ENCODE data around the gene CLASP1.

Gene CLASP1

GRCh38 chr2:121363632-121364420 lies 285.4 kb downstream of the CLASP1 start:
- H3K27ac ChIP-seq (replicated peaks) = no peak overlapping the region
- no peaks in the 10 kb centered on the region for H3K27me3 ChIP-seq (ENCODE audit: insufficient read depth, poor library complexity, severe bottlenecking)
- no peak overlapping the region for H3K4me3 ChIP-seq (replicated peaks; ENCODE audit: insufficient read depth, low read length)
- no peak for DNase-seq (ENCODE audit: low read depth in 1 of 2, low spot score in 1 of 2)
- TF ChIP-seq GABPA (IDR thresholded peaks at IDR 0.05; ENCODE audit: low read depth) = no peak
- TF ChIP-seq SPI1 (IDR thresholded peaks at IDR 0.05; ENCODE audit: borderline replicate concordance, low read depth) = no peak
- TF ChIP-seq, protein P1, sequence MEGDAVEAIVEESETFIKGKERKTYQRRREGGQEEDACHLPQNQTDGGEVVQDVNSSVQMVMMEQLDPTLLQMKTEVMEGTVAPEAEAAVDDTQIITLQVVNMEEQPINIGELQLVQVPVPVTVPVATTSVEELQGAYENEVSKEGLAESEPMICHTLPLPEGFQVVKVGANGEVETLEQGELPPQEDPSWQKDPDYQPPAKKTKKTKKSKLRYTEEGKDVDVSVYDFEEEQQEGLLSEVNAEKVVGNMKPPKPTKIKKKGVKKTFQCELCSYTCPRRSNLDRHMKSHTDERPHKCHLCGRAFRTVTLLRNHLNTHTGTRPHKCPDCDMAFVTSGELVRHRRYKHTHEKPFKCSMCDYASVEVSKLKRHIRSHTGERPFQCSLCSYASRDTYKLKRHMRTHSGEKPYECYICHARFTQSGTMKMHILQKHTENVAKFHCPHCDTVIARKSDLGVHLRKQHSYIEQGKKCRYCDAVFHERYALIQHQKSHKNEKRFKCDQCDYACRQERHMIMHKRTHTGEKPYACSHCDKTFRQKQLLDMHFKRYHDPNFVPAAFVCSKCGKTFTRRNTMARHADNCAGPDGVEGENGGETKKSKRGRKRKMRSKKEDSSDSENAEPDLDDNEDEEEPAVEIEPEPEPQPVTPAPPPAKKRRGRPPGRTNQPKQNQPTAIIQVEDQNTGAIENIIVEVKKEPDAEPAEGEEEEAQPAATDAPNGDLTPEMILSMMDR (IDR thresholded peaks at IDR 0.05; ENCODE audit: insufficient read depth, low read length) = no peak
- TF ChIP-seq, protein P2, sequence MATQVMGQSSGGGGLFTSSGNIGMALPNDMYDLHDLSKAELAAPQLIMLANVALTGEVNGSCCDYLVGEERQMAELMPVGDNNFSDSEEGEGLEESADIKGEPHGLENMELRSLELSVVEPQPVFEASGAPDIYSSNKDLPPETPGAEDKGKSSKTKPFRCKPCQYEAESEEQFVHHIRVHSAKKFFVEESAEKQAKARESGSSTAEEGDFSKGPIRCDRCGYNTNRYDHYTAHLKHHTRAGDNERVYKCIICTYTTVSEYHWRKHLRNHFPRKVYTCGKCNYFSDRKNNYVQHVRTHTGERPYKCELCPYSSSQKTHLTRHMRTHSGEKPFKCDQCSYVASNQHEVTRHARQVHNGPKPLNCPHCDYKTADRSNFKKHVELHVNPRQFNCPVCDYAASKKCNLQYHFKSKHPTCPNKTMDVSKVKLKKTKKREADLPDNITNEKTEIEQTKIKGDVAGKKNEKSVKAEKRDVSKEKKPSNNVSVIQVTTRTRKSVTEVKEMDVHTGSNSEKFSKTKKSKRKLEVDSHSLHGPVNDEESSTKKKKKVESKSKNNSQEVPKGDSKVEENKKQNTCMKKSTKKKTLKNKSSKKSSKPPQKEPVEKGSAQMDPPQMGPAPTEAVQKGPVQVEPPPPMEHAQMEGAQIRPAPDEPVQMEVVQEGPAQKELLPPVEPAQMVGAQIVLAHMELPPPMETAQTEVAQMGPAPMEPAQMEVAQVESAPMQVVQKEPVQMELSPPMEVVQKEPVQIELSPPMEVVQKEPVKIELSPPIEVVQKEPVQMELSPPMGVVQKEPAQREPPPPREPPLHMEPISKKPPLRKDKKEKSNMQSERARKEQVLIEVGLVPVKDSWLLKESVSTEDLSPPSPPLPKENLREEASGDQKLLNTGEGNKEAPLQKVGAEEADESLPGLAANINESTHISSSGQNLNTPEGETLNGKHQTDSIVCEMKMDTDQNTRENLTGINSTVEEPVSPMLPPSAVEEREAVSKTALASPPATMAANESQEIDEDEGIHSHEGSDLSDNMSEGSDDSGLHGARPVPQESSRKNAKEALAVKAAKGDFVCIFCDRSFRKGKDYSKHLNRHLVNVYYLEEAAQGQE (IDR thresholded peaks at IDR 0.05; ENCODE audit: insufficient replicate concordance, low read depth) = no peak
- TF ChIP-seq POLR2AphosphoS5 (IDR thresholded peaks at IDR 0.05; ENCODE audit: low read depth) = no peak

DNA sequence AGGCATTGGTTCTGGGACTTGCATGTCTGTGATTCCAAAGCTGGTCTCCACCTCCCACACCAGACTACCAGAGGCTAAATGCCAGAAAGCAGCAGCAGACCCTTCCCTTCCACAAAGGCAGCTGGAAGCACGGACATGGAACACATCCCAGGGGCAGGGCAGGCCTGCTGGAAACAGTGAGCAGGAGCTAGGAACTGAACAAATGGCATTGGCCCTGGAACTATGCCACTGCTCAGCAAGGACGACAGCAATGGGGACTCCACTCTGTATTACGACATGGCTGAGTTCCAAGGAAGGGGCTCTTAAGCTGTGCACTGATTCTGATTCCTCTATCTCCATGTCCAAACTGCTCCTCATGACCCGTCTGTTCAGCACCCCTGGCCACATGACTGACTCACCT lies 286.5 kb downstream of the CLASP1 start:
- no peaks in the 10 kb centered on the region for H3K27me3 ChIP-seq (ENCODE audit: insufficient read depth, poor library complexity, severe bottlenecking)
- TF ChIP-seq SPI1 (IDR thresholded peaks at IDR 0.05; ENCODE audit: borderline replicate concordance, low read depth) (no peak), POLR2AphosphoS5 (IDR thresholded peaks at IDR 0.05; ENCODE audit: low read depth) (no peak), GABPA (IDR thresholded peaks at IDR 0.05; ENCODE audit: low read depth) (no peak)
- TF ChIP-seq, protein P2 (IDR thresholded peaks at IDR 0.05; ENCODE audit: insufficient replicate concordance, low read depth) = no peak
- TF ChIP-seq, protein P1 (IDR thresholded peaks at IDR 0.05; ENCODE audit: insufficient read depth, low read length) = no peak
- no peak for DNase-seq (ENCODE audit: low read depth in 1 of 2, low spot score in 1 of 2)
- H3K27ac ChIP-seq (replicated peaks) = no peak overlapping the region
- H3K4me3 ChIP-seq (replicated peaks; ENCODE audit: insufficient read depth, low read length) = no peak overlapping the region

GRCh38 chr2:121362226-121362625 lies 287.0 kb downstream of the CLASP1 start:
- Histone ChIP-seq H3K27me3 (ENCODE audit: insufficient read depth, poor library complexity, severe bottlenecking) (no peaks in the 10 kb centered on the region), H3K27ac (replicated peaks) (no peak overlapping the region), H3K4me3 (replicated peaks; ENCODE audit: insufficient read depth, low read length) (no peak overlapping the region)
- no peak for DNase-seq (ENCODE audit: low read depth in 1 of 2, low spot score in 1 of 2)
- TF ChIP-seq, protein P2 (IDR thresholded peaks at IDR 0.05; ENCODE audit: insufficient replicate concordance, low read depth) = no peak
- TF ChIP-seq, protein P1 (IDR thresholded peaks at IDR 0.05; ENCODE audit: insufficient read depth, low read length) = no peak
- TF ChIP-seq GABPA (IDR thresholded peaks at IDR 0.05; ENCODE audit: low read depth) (no peak), SPI1 (IDR thresholded peaks at IDR 0.05; ENCODE audit: borderline replicate concordance, low read depth) (no peak), POLR2AphosphoS5 (IDR thresholded peaks at IDR 0.05; ENCODE audit: low read depth) (no peak)

Data from HL-60 (cell line).